ENCODE results near the gene DYDC2.
"Not testable (repeated sequence)": the region's sequence is repeated elsewhere in the genome, so short reads cannot be mapped to it uniquely, and the experiment has no call there.

- not testable (repeated sequence) for TF ChIP-seq POLR2AphosphoS5 (IDR thresholded peaks at IDR 0.05; ENCODE audit: low read depth, low read length); TAF1 (IDR thresholded peaks at IDR 0.05; ENCODE audit: borderline replicate concordance, low read depth, low read length)
Measured at GRCh38 chr10:80358925-80359324, 2.3 kb downstream of the DYDC2 start.

Data from GM12892 (cell line).